ENCODE measurements around the gene NELL2.

DNA sequence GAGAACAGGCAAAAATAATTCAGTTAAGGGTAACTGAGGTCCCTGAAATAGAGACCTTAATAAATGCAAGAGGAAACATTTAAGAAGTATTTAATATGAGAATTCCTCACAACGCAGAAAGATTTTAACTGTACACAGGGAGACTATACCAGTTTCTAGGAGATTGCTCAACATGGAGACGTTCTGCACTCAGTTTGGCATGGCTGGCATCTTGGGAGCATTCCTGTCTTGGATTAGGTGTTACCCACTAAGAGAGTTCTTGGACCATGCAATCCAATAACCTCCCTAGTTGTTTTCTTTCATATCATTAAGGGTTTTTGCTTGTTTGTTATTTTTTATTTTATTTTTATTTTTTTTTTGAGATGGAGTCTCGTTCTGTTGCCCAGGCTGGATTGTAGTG is 302.4 kb downstream of the NELL2 start:
- no peak for TF ChIP-seq POLR2A (IDR thresholded peaks at IDR 0.05)
- no peak for TF ChIP-seq CTCF (IDR thresholded peaks at IDR 0.05)
